Fibroblast of skin of left biceps (primary cell): ENCODE measurements around the gene CRTAP.
"Not testable (repeated sequence)": the region's sequence is repeated elsewhere in the genome, so short reads cannot be mapped to it uniquely, and the experiment has no call there.

Experiments
- DNase-seq, 2 experiments: peaks; one replicate each; pipeline ENCODE4 v3.0.0-alpha.2; 2013; ENCODE audit warnings: low read depth in 2 of 2

Gene CRTAP

GRCh38 chr3:33139996-33140395, 26.2 kb downstream of the CRTAP start:
- DNase-seq: no peak

- no peak for DNase-seq
Measured at GRCh38 chr3:33141006-33141405, 27.2 kb downstream of the CRTAP start.

DNA sequence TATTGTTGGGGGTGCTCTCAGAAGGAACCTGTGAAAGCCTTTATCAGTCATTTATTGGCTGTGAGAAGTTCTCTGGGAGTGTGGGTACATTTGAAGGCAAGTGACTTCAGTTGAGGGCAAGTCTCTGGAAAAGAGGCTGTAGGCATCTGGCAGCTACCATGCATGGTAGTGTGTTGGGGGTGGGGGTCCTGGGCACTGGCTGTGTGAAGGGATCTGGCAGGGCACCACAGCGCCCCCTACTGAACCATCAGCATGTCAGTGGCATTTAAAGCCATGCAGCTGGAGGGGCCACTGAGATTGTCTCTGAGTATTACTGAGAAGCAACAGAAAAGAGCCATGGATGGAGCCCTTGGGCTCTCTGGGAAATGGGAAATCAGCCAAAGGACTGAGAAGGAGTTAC, 30.6 kb downstream of the CRTAP start:
- no peak for DNase-seq

DNA sequence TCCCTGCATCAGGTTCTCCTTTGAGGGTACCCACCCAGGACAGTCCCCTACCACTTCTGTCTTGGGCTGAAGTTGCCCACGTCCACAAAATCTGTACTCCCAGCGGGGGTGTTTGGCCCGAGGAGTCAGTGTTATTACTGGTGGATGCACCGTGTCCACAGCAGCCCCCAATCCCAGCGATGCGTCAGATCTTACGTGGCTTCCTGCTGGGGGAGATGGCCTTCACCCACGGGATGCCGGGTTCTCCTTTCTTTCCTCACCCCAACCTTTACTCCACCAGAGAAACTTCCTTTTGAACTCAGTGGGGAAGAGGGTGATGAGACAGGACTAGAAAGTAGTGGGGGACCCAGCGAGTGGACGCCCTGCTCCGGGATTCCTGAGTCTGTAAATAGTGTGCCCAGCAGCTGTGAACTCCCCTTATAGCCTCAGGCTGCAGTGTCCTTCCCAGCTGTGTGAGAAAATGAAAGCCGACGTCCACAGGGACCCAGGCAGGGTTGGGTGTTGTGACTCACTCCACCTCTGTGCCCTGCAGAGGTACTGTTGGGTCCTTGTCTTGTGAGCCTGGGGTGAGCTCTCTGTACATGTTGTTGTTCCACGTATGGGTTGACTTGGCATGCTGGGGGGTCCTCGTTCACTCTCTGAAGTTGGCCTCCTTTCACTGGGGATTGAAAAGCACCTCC, 31.5 kb downstream of the CRTAP start:
- no peak for DNase-seq

DNA sequence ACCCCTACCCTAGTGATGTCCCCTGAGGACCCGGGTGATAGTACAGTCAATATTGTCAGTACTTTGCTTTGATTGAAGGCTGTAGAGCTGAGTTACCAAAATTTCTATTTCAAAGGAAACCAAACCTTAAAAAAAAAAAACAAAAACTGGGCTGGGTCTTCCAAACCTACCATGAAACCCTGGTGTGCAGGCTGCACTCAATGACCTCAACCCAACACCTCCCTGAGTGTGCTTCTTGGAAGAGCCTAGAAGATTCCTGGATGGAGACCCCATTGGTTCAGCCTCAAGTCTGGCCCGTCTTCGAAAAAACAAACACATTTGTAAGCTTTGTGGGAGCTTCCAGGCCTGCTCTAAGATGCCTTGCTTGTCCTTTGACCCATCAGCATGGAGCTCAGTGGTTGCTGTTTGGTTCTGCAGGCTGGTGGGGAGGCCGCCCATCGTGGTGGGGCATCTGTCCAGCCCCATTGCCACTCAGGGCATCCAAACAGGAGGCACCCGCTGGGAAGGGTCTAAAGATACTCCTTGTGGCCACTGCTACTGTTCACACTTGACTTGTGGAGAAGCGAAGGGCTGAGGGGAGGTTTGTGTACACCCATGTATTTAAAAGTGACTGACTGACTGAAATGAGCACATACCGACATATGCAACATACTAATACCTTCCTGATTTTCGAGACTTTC, 32.2 kb downstream of the CRTAP start:
- no peak for DNase-seq

DNA sequence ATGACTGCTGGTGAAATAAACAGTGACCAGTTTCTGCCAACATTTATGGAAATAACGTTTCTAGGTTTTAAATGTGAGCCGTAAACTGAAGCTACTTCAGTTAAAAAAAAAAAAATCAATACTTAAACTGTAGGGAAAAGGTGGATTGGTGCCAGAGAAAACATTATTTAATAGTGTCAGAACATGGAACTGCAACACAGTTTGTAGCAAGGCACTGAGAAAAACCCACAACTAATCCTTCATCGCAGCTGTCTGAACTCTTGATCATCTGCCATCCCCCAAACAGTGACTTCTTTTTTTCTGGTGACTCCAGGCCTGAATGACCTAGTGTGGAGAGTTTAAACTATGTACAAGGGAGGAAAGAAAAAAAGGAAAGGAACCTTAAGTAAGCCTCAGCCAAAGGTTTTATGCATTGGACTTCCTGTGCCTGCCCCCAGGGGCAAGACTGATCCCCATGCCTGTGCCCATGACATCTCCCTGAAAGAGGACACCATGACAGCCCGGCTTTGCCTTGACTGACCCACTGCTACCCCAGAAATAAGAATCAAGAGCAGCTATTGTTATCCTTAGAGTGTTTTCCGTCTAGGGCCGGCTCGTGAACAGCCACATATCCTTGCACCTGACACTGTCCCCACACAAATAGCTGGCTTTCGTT, 33.1 kb downstream of the CRTAP start:
- DNase-seq: peak in 1 of 2 experiments; percentile 11

- DNase-seq: no peak
Measured at GRCh38 chr3:33149342-33149741, 35.5 kb downstream of the CRTAP start.

GRCh38 chr3:33152363-33153360, 38.8 kb downstream of the CRTAP start:
- DNase-seq: no peak

DNA sequence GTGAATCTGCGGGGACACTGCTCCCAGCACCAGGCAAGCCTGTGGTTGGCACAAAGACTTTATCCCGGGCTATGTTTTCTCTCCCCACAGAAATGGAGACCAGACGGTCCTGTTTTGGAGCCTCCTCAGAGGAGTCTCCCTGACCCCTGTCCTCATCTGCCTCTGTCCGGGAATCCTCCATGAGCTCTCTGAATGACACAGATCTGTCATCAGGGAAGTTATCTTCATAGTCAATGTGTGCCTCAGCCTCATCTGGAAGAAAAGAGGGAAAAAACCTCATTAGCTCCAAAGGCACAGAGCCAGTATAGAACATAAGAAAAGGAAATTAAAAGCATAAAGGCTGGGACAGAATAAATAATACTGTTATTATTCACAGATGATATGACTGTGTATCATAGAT, 40.0 kb downstream of the CRTAP start:
- no peak for DNase-seq

GRCh38 chr3:33155301-33155700, 41.5 kb downstream of the CRTAP start:
- DNase-seq: no peak

DNA sequence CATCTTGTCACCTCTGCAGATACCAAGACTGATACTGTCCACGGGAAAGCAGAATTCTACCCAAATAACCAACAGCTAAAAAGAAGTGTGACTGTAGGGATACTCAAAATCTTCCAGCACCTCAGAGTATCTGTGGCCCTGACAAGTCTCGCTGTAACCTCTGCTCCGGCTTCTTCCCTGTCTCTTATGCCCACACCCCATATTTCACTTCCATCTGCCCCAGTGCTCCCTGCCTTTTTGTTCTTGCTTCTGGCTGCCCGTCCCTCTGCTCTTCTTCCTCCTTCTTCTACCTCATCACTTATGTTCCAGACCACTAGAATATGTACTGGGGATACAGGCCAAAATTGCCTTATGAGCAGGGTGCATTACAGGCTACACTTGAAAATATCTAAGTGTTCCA, 45.4 kb downstream of the CRTAP start:
- no peak for DNase-seq

DNA sequence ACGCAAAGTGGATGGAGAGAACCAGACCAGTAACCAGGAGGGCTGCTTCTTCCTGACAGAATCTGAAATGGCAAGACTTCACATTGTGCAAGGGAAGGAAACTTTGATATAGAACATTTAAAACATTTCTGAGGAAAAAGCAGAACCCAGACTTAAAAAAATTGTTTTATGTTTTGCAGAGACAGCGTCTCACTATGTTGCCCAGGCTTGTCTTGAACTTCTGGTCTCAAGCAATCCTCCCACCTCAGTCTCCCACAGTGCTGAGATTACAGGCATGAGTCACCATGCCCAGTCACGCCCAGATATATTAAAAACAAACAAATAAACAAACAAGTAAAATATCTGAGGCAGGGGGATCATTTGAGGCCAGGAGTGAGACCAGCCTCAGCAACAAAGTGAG, 46.2 kb downstream of the CRTAP start:
- DNase-seq: no peak

DNA sequence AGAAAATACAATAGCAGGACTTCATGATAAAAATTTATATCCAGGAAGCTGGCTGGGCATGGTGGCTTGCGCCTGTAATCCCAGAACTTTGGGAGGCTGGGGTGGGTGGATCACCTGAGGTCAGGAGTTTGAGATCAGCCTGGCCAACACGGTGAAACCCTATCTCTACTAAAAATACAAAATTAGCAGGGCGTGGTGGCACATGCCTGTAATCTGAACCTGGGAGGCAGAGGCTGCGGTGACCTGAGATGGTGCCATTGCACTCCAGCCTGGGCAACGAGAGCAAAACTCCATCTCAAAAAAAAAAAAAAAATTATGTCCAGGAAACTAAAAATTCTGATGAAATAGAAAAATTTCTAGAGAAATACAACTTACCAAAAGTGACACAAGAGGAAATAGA, 48.8 kb downstream of the CRTAP start:
- DNase-seq: not testable (repeated sequence)

- DNase-seq: no peak
Measured at GRCh38 chr3:33165372-33165771, 51.6 kb downstream of the CRTAP start.

GRCh38 chr3:33166095-33166494, 52.3 kb downstream of the CRTAP start:
- DNase-seq: no peak

DNA sequence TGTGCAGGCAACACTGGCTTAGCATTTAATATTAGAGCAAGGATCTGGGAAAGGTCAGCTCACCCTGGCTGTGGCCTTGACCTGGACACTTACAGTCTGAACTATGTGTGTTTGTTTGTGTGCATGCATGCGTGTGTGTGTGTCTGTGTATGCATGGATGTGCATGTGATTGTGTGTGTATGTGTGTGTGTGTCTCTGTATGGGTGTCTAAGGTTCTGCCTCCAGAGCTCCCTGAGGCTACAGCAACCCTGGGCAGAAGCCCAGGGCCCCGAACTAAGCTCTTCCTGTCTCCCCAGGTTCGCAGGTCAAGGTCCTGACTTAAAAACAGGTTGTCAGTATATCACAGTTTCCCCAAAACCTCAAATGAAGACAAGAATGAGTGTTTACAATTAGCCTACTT, 53.5 kb downstream of the CRTAP start:
- no peak for DNase-seq

DNA sequence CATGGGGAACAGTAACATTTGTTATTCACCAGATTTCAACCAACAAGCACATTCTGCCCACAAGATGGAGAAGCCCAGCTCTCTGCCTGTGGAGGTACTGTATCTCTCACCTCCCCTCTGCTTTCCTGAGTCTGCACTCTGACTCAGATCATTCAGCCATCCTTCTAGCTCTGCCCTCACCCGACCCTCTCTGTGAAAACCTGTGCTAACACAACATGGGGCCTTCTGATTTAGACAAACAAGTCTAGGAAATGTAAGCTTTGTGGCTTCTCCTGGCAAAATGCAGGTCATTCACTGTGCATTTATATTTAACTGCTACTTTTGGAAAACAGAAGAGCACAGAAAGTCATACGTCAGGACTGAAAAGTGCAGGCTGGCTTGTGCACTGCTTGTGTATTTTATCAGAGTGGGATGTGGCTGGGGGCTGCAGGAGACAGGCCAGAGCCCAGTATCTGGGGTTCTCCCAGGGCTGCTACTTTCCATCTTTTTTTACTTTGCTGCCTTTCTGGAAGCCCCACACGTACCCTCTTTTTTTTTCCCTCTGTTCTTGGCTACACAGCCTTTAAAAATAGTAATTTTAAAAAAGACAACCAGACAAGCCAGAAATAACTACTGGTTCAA, 54.0 kb downstream of the CRTAP start:
- DNase-seq: no peak

GRCh38 chr3:33170531-33170930, 56.7 kb downstream of the CRTAP start:
- no peak for DNase-seq

- DNase-seq: no peak
Measured at GRCh38 chr3:33171580-33171979, 57.8 kb downstream of the CRTAP start.

DNA sequence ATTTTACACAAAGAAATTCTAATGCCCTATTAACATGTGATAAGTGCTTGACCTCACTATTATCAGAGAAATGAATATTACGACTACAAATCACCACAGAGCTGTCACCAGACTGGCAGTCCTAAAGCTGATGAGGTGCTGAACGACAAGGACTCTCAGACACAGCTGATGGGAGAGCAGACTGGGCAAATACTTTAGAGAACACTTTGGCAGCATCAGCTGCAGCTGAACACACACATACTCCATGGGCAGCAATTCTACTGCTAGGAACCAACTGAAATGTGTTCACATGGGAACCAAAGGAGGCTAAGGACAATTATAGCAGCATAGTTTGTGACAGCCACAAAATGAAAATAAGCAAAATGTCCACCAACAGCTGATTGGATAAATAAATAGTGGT, 59.3 kb downstream of the CRTAP start:
- no peak for DNase-seq

DNA sequence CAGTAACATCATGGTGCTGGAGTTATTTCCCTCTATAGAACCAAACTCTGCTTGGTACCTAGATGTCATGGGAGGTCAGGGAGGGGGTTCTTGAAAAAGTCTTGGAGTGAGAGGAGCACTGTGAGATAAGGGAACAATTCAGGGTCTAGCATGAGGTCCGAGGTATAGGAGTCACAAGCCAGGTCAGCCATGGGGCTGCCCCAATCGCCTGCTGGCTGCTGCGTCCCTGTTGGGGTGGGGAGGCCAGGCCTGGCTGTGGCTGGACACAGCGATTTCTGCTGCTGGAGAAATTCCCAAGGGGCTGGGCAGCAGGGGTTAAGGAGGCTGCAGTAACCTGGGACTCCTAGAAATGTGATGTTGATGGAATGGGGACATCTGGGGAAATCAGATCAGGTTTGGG, 59.9 kb downstream of the CRTAP start:
- no peak for DNase-seq

GRCh38 chr3:33174095-33174494, 60.3 kb downstream of the CRTAP start:
- no peak for DNase-seq
